HEK293 (cell line): ENCODE results near the gene TSTD1.

ENCODE experiments used
- BCL6B ChIP-seq: fragments of 450-650 bp; formaldehyde crosslinking; IDR thresholded peaks from 2 replicates; pipeline ENCODE4 v1.5.1; 2017; ENCODE audit warnings: missing biosample characterization, missing genetic modification characterization
- HOXA7 ChIP-seq: sonication (generic); formaldehyde crosslinking; IDR thresholded peaks from 2 replicates; pipeline ENCODE4 v1.8.1; 2022; ENCODE audit warnings: missing genetic modification reagents, borderline replicate concordance
- KLF10 ChIP-seq: fragments of 450-650 bp; IDR thresholded peaks from 2 replicates; pipeline ENCODE4 v1.5.1; 2018; ENCODE audit warnings: missing biosample characterization, mild to moderate bottlenecking, missing genetic modification characterization
- KLF17 ChIP-seq: fragments of 450-650 bp; formaldehyde crosslinking; IDR thresholded peaks from 2 replicates; pipeline ENCODE4 v1.5.1; 2016; ENCODE audit warnings: missing biosample characterization, missing genetic modification characterization
- KLF8 ChIP-seq: fragments of 450-650 bp; formaldehyde crosslinking; IDR thresholded peaks from 2 replicates; pipeline ENCODE4 v1.5.1; 2016; ENCODE audit warnings: missing biosample characterization, missing genetic modification characterization
- KLF9 ChIP-seq: fragments of 450-650 bp; formaldehyde crosslinking; IDR thresholded peaks from 2 replicates; pipeline ENCODE4 v1.5.1; 2016; ENCODE audit warnings: missing biosample characterization, missing genetic modification characterization, low read depth
- REST ChIP-seq: fragments of 450-650 bp; formaldehyde crosslinking; IDR thresholded peaks from 2 replicates; pipeline ENCODE4 v1.5.1; 2016; ENCODE audit warnings: missing biosample characterization, missing genetic modification characterization
- YY2 ChIP-seq: fragments of 450-650 bp; formaldehyde crosslinking; IDR thresholded peaks from 2 replicates; pipeline ENCODE4 v1.5.1; 2016; ENCODE audit warnings: missing biosample characterization, missing genetic modification characterization
- ZBTB17 ChIP-seq: fragments of 450-650 bp; formaldehyde crosslinking; IDR thresholded peaks from 2 replicates; pipeline ENCODE4 v1.5.1; 2016; ENCODE audit warnings: missing biosample characterization, missing genetic modification characterization
- ZEB2 ChIP-seq: fragments of 450-650 bp; formaldehyde crosslinking; IDR thresholded peaks from 2 replicates; pipeline ENCODE4 v1.5.1; 2016; ENCODE audit warnings: missing biosample characterization, missing genetic modification characterization
- ZFP3 ChIP-seq: fragments of 450-650 bp; formaldehyde crosslinking; IDR thresholded peaks from 2 replicates; pipeline ENCODE4 v1.5.1; 2016; ENCODE audit warnings: low read depth, missing biosample characterization, missing genetic modification characterization
- ZFP37 ChIP-seq: fragments of 450-650 bp; formaldehyde crosslinking; IDR thresholded peaks from 2 replicates; pipeline ENCODE4 v1.5.1; 2016; ENCODE audit warnings: missing biosample characterization, missing genetic modification characterization
- ZIC2 ChIP-seq: fragments of 450-650 bp; formaldehyde crosslinking; IDR thresholded peaks from 2 replicates; pipeline ENCODE4 v1.5.1; 2016; ENCODE audit warnings: missing biosample characterization, missing genetic modification characterization
- ZNF16 ChIP-seq: fragments of 450-650 bp; formaldehyde crosslinking; IDR thresholded peaks from 2 replicates; pipeline ENCODE4 v1.5.1; 2016; ENCODE audit warnings: low read depth, missing biosample characterization, missing genetic modification characterization
- ZNF184 ChIP-seq: fragments of 450-650 bp; IDR thresholded peaks from 2 replicates; pipeline ENCODE4 v1.5.1; 2018; ENCODE audit warnings: missing biosample characterization, mild to moderate bottlenecking, missing genetic modification characterization
- ZNF239 ChIP-seq: fragments of 450-650 bp; formaldehyde crosslinking; IDR thresholded peaks from 2 replicates; pipeline ENCODE4 v1.5.1; 2016; ENCODE audit warnings: missing biosample characterization, missing genetic modification characterization
- ZNF362 ChIP-seq: fragments of 450-650 bp; formaldehyde crosslinking; IDR thresholded peaks from 2 replicates; pipeline ENCODE4 v1.5.1; 2016; ENCODE audit warnings: missing biosample characterization, missing genetic modification characterization
- ZNF398 ChIP-seq: fragments of 450-650 bp; formaldehyde crosslinking; IDR thresholded peaks from 2 replicates; pipeline ENCODE4 v1.5.1; 2017; ENCODE audit warnings: missing biosample characterization, missing genetic modification characterization
- ZNF426 ChIP-seq: fragments of 450-650 bp; formaldehyde crosslinking; IDR thresholded peaks from 2 replicates; pipeline ENCODE4 v1.5.1; 2017; ENCODE audit warnings: missing biosample characterization, missing genetic modification characterization, mild to moderate bottlenecking, inconsistent platforms, moderate library complexity
- ZNF548 ChIP-seq: fragments of 450-650 bp; formaldehyde crosslinking; IDR thresholded peaks from 2 replicates; pipeline ENCODE4 v1.5.1; 2016; ENCODE audit warnings: missing biosample characterization, missing genetic modification characterization
- ZNF571 ChIP-seq: fragments of 450-650 bp; formaldehyde crosslinking; IDR thresholded peaks from 2 replicates; pipeline ENCODE4 v1.5.0; 2017; ENCODE audit warnings: missing biosample characterization, missing genetic modification characterization
- ZNF585B ChIP-seq: fragments of 450-650 bp; formaldehyde crosslinking; IDR thresholded peaks from 2 replicates; pipeline ENCODE4 v1.5.1; 2016; ENCODE audit warnings: missing biosample characterization, missing genetic modification characterization
- ZNF610 ChIP-seq: fragments of 450-650 bp; formaldehyde crosslinking; IDR thresholded peaks from 2 replicates; pipeline ENCODE4 v1.5.1; 2016; ENCODE audit warnings: missing biosample characterization, missing genetic modification characterization, borderline replicate concordance
- ZNF639 ChIP-seq: fragments of 450-650 bp; formaldehyde crosslinking; IDR thresholded peaks from 2 replicates; pipeline ENCODE4 v1.5.1; 2016; ENCODE audit warnings: missing biosample characterization, missing genetic modification characterization
- ZNF704 ChIP-seq: fragments of 450-650 bp; formaldehyde crosslinking; IDR thresholded peaks from 2 replicates; pipeline ENCODE4 v1.5.1; 2016; ENCODE audit warnings: missing biosample characterization, missing genetic modification characterization
- ZNF792 ChIP-seq: fragments of 450-650 bp; formaldehyde crosslinking; IDR thresholded peaks from 2 replicates; pipeline ENCODE4 v1.5.1; 2016; ENCODE audit warnings: missing biosample characterization, missing genetic modification characterization
- ZNF837 ChIP-seq: fragments of 450-650 bp; formaldehyde crosslinking; IDR thresholded peaks from 2 replicates; pipeline ENCODE4 v1.5.1; 2016; ENCODE audit warnings: missing biosample characterization, missing genetic modification characterization
- ZSCAN23 ChIP-seq: fragments of 450-650 bp; formaldehyde crosslinking; IDR thresholded peaks from 2 replicates; pipeline ENCODE4 v1.5.1; 2016; ENCODE audit warnings: missing biosample characterization, missing genetic modification characterization

Gene TSTD1

GRCh38 chr1:161044908-161045735 is 6.4 kb upstream of the TSTD1 start (continued):
- TF ChIP-seq ZNF792 (tag by site-specific recombination) = peak; percentile 42; the same call in 1 of the 2 replicates
- TF ChIP-seq ZNF610 = no peak
- TF ChIP-seq KLF9 = no peak
- no peak for TF ChIP-seq HOXA7 (CRISPR knock-in tag)
- peak; percentile 35; the same call in 1 of the 2 replicates for TF ChIP-seq ZEB2 (tag by site-specific recombination)
- TF ChIP-seq ZNF16 (tag by site-specific recombination) = no peak
- TF ChIP-seq ZFP3 = no peak
- TF ChIP-seq ZIC2 (tag by site-specific recombination) = peak; percentile 10; the same call in 1 of the 2 replicates
- no peak for TF ChIP-seq YY2 (tag by site-specific recombination)
- TF ChIP-seq REST (tag by site-specific recombination) = peak; percentile 93
- no peak for TF ChIP-seq ZNF184 (tag by site-specific recombination)
- peak; percentile 76; the same call in 1 of the 2 replicates for TF ChIP-seq KLF10
- TF ChIP-seq KLF8 (tag by site-specific recombination) = 0 out of 2 replicates have a peak, but pooled peaks have one; percentile 11
- TF ChIP-seq BCL6B (tag by site-specific recombination) = no peak
- no peak for TF ChIP-seq ZNF837 (tag by site-specific recombination)
- TF ChIP-seq ZNF704 (tag by site-specific recombination) = no peak
- no peak for TF ChIP-seq ZNF398 (tag by site-specific recombination)
- 0 out of 2 replicates have a peak, but pooled peaks have one; percentile 22 for TF ChIP-seq ZNF362
- no peak for TF ChIP-seq ZNF639 (tag by site-specific recombination)
- no peak for TF ChIP-seq ZNF239
- 0 out of 2 replicates have a peak, but pooled peaks have one; percentile 26 for TF ChIP-seq ZFP37 (tag by site-specific recombination)
- TF ChIP-seq ZSCAN23 (tag by site-specific recombination) = 0 out of 2 replicates have a peak, but pooled peaks have one; percentile 43
- TF ChIP-seq ZNF426 (tag by site-specific recombination) = no peak
- peak; percentile 9; the same call in 1 of the 2 replicates for TF ChIP-seq ZNF585B (tag by site-specific recombination)
- no peak for TF ChIP-seq ZNF548 (tag by site-specific recombination)
- 0 out of 2 replicates have a peak, but pooled peaks have one; percentile 15 for TF ChIP-seq KLF17
- no peak for TF ChIP-seq ZNF571 (tag by site-specific recombination)
- TF ChIP-seq ZBTB17 (tag by site-specific recombination) = peak; percentile 93
